ENCODE measurements around the gene ADGRG6.

The ADGRG6 gene

GRCh38 chr6:142378138-142378875 lies 76.5 kb downstream of the ADGRG6 start:
- no peak for DNase-seq

DNA sequence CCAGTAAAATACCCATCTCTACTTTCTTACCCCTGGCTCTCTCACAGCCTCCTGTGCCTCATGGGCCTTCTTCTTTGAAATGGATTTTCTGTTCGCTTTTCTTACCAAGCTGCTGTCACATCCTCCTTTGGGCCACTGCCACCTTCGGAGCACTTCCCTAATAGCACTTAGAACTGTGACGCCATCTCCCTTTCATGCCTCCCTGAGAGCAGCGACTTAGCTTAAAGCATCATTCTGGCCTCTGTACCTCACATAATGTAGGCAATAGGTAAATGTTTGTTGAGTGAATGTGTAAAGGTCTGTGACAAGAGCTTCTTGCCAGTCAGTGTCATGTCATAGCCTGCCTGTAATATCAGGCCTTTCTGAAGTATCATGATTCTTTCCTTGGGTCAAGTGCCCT lies 78.8 kb downstream of the ADGRG6 start:
- no peak for DNase-seq

GRCh38 chr6:142381181-142381580 lies 79.4 kb downstream of the ADGRG6 start:
- DNase-seq, result no peak

DNA sequence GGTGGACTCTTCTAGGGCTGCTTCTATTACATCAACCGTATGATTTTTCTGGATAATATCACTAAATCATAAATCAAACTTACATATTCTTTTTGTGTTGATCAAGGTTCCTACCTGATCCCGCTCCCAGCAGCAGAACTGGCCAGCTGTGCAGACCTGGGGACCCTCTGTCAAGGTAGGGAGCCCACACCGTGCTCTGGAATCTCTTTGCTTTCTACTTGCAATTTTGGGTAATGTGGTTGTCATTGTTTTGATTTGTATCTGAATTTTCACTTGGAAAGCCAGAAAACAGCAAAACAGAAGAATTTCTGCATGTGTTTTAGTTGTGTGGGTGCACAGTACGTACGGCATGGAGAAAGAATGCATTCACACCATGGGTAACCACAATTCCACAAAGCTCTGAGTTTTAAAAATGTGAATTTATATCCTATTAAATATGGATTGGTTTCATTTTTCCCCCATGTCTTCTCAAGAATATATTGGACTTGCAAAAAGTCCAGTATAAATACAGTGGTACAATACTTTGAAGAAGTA lies 80.1 kb downstream of the ADGRG6 start:
- DNase-seq, result no peak

- DNase-seq, result no peak
These were observed 82.9 kb downstream of the ADGRG6 start for GRCh38 chr6:142384519-142385254.

DNA sequence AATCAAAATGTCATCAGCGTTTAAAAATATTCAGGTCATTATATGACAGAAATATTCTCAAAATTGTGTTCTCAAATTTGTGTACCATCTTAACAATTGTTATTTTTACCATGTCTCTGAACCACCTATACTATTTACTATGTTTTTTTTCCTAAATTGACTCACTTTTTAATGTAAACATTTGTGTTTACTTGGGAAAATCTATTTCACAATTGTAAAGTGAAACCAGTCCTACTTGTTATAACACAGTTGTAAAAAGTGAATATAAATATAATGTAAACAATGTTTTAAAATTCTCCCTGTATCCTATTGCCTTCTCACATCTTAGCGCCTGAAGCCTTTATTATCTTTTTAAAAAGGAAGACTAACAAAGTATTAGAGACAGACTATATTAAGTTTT lies 83.5 kb downstream of the ADGRG6 start:
- no peak for DNase-seq

GRCh38 chr6:142386657-142387056 lies 84.8 kb downstream of the ADGRG6 start:
- no peak for DNase-seq

GRCh38 chr6:142387997-142388815 lies 86.4 kb downstream of the ADGRG6 start:
- DNase-seq, result peak; percentile 39

- DNase-seq, result no peak
These were observed 93.5 kb downstream of the ADGRG6 start for GRCh38 chr6:142395266-142395665.

- DNase-seq, result no peak
These were observed 94.0 kb downstream of the ADGRG6 start for GRCh38 chr6:142395768-142396231.

GRCh38 chr6:142398353-142398752 lies 96.5 kb downstream of the ADGRG6 start:
- no peak for DNase-seq

DNA sequence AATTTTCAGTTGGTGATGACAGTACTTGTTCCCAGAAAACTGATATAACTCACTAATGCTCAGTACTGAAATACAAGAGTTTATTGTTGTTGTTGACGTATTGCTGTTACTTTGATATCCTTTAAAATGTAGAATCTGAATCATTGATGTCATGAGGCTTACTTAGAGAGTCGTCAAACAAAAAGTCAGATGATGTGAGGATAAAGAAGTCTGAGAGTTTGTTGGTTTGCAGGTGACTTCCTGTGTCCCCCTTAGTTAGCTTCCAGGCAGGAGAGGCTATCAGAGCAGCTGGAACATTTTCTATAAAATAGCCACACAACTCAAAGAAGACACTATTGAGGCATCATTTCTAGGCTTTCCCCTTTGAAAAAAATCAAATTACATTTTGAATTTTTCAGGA lies 97.9 kb downstream of the ADGRG6 start:
- DNase-seq, result no peak

DNA sequence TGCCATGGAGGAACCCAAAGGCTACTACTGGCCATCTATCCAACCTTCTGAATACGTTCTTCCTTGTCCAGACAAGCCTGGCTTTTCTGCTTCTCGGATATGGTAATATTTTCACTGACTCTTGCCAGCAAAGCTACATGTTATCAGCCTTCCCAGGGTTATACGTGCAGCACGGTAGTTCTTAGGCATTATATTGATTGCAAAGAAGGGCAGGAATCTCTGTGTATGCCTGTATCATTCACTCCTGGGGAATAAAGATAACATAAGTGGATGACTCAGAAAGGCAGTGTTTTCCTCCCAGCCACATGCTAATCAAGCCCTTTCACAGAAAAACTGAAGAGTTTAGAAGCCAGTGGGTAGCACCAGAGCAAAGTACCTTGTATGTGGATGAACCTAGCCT lies 98.7 kb downstream of the ADGRG6 start:
- no peak for DNase-seq

GRCh38 chr6:142401838-142402237 lies 100.0 kb downstream of the ADGRG6 start:
- no peak for DNase-seq

DNA sequence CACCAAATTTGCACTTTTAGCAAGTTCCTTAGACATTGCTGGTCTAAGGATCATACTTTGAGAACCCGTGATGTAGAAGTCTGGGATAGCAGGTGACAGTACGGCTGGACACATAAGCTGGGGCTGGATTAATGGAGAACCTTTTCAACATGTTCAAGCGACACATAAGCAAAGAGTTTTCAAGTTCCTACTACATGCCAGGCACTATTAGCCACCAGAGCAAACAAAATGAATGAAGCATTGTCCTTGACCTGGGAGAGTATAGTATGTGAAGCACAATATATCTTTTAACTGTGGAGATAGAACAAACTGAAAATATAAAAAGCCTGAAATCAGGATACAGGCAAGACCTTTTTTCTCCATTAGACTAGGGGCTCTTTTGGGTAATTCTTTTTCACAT lies 102.9 kb downstream of the ADGRG6 start:
- DNase-seq, result no peak

GRCh38 chr6:142406131-142406530 lies 104.3 kb downstream of the ADGRG6 start:
- DNase-seq, result no peak

- DNase-seq, result no peak
These were observed 106.0 kb downstream of the ADGRG6 start for GRCh38 chr6:142407685-142408273.

DNA sequence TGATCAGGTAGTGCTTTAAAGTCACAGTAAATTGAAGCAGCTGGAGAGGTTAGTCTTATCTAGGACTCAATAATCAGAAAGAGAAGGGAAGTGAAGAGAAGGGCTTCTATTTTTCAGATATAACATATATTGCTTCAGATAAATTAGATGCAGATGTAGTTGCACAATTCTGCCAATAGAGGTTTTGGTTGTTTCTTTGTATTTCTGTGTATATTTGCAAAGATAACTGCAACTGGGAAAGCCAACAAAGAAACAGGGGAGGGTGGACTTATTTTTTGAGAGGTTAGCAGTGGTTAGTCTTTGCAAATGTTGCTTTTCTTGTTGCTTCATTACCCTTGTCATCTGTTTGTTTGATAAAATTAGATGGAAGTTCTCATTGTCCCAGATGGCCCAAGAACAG lies 106.6 kb downstream of the ADGRG6 start:
- DNase-seq, result no peak

- DNase-seq, result no peak
These were observed 108.0 kb downstream of the ADGRG6 start for GRCh38 chr6:142409794-142410193.

GRCh38 chr6:142411145-142411544 lies 109.3 kb downstream of the ADGRG6 start:
- no peak for DNase-seq

GRCh38 chr6:142412241-142412640 lies 110.4 kb downstream of the ADGRG6 start:
- no peak for DNase-seq

GRCh38 chr6:142412658-142413057 lies 110.9 kb downstream of the ADGRG6 start:
- no peak for DNase-seq

DNA sequence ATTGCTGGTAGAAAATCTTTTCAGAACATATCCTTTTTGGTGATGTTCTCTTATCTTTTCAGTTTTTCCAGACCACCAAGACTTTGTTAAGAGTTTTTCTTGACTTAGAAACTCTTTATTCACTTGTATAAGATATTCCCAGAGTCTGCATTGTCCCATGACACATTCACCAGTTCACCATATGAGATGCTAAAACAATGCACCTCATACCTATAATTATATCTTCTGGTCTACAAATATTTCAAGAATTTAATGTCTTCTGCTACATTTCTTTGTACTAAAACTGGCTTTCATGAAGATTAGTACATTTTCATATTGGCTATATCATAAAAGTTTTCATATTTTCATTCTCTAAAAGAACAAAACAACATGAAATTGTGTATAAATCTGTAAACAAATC lies 111.3 kb downstream of the ADGRG6 start:
- DNase-seq, result no peak

All from NCI-H1694 treated with DMSO at 0.1 percent for 48 hours (cell line).